PC-3 (cell line): Measurements from ENCODE around the gene CCL27.

Experiments
- EZH2 ChIP-seq: fragments of 300-600 bp; sonication (generic); IDR thresholded peaks from one replicate; pipeline ENCODE4 v1.6.1; 2017; ENCODE audit warnings: antibody characterized with exemption, mild to moderate bottlenecking, low read length; ENCODE audit not compliant: unreplicated experiment
- EZH2phosphoT487 ChIP-seq: fragments of 300-600 bp; sonication (generic); IDR thresholded peaks from 2 replicates; pipeline ENCODE4 v1.6.1; 2018; ENCODE audit warnings: mild to moderate bottlenecking, antibody characterized with exemption, low read length, borderline replicate concordance
- TF ChIP-seq, protein P1 (sequence below): fragments of 300-600 bp; sonication (generic); conservative IDR thresholded peaks from 2 replicates; pipeline ENCODE4 v1.5.1; 2017; ENCODE audit warnings: antibody characterized with exemption, low read depth, mild to moderate bottlenecking, low read length

DNA sequence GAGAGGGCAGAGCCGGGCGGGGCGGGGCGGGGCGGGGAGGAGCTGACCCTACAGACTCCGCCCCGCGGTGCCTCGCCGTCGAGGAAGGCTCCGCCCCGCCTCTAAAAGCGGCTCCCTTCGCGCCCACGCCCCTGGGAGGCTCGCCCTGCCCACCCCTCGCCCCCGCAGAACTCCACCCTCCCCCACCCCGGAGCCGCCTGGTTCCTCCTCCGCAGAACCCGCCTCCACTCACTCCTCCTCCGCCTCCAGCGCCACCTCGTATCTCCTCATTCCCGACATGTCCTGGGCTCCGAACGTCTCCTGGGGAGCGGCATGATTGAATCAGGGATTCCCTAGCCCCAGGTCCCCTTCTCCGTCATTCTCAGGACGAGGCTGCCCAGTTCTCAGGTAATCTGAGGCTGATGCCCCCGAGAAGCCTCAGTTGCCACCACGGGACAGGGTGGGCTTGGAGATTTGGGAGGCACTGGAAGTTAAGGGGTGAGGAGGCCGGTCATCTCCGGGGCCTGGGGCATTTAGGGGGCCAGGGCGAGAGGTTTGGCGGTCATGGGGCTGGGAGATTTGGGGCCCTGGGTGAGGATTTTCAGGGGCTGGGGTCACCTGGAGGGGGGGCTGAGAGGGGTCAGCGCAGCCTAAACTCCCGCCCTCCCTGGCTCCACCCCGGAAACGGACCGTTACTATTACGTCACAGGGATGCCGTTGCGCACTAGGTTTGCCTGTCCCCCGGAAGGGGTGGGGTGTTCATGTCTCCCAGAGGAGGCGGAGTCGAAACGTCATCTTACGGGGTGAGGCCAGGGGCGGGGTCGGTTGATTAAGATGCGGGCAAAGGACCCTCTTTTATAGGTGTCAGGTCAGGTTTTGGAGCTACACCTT lies 3.2 kb upstream of the CCL27 start:
- no peak for TF ChIP-seq EZH2
- TF ChIP-seq, protein P1, sequence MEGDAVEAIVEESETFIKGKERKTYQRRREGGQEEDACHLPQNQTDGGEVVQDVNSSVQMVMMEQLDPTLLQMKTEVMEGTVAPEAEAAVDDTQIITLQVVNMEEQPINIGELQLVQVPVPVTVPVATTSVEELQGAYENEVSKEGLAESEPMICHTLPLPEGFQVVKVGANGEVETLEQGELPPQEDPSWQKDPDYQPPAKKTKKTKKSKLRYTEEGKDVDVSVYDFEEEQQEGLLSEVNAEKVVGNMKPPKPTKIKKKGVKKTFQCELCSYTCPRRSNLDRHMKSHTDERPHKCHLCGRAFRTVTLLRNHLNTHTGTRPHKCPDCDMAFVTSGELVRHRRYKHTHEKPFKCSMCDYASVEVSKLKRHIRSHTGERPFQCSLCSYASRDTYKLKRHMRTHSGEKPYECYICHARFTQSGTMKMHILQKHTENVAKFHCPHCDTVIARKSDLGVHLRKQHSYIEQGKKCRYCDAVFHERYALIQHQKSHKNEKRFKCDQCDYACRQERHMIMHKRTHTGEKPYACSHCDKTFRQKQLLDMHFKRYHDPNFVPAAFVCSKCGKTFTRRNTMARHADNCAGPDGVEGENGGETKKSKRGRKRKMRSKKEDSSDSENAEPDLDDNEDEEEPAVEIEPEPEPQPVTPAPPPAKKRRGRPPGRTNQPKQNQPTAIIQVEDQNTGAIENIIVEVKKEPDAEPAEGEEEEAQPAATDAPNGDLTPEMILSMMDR: no peak
- no peak for TF ChIP-seq EZH2phosphoT487
